ENCODE results near the gene SCG3. TPM values are rescaled to one million over a fixed set of nuclear protein-coding genes. Genes with fewer than 3 reads are reported as not detected.

The SCG3 gene
- total and polyA plus RNA-seq, 2 of the 13 experiments (the other 11 are each of a cell fraction or from before 2014, with no cell fraction given) = not detected

DNA sequence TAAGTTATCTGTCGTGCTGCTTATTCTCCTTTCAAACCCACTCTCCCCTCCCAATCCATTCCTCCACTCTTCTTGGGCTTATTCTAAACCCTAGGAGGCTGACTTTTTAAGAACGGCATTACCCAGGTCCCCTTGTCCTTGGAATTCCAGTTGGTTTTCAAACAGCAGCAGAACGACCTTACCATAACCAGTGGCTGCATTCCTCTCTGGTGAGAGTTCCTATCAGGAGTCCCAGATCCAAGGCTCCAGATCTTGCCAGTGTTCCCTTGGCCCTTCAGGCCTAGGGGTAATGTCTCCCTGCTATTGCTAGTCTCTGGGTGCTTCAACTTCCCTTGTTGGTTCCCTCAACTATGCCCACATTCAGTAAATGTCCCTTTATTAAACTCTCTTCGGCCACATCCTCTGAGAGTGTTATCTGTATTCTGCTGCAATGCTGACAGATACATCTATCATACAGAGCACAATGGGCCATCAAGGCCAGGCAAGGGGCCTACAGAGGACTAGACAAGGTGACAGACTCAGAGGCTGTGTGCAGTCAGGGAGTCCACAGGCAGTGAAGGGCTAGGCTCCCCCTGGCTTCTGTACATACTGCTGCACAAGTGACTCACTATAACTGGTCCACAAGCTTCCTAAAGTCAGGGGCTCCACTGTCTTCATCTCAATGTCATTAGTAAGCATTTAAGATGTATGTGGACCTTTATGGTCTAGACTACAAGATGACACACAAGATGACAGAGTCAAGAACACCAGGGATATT, 46.0 kb downstream of the SCG3 start:
- Histone ChIP-seq H3K36me3 (replicated peaks in 1 of 2; ENCODE audit: control insufficient read depth in 1 of 2, insufficient read depth in 2 of 2, low read length in 2 of 2) (no peaks in the 10 kb centered on the region), H2AFZ (ENCODE audit: low read length) (no peak overlapping the region), H4K20me1 (ENCODE audit: insufficient read depth, low read length) (no peaks in the 10 kb centered on the region), H3K4me3 (replicated peaks in 1 of 3; ENCODE audit: insufficient read depth in 1 of 3, low read depth in 2 of 3, low read length in 3 of 3) (no peak overlapping the region), H3K9me3 (ENCODE audit: low read length) (no peaks in the 10 kb centered on the region), H3K79me2 (ENCODE audit: insufficient read depth, low read length) (no peaks in the 10 kb centered on the region), H3K27me3 (ENCODE audit: control insufficient read depth in 1 of 2, insufficient read depth in 2 of 2, low read length in 2 of 2) (peaks cover 0 to 3% of the 10 kb centered on the region in 2 experiments; a peak in 1 of 5 replicates), H3K9ac (ENCODE audit: insufficient read depth, low read depth, low read length) (no peak overlapping the region), H3K4me2 (ENCODE audit: low read depth, low read length) (no peak overlapping the region), H3K27ac (ENCODE audit: extremely low read length, insufficient read depth, low read length) (no peak overlapping the region), H3K4me1 (ENCODE audit: insufficient read depth, low read length) (no peaks in the 10 kb centered on the region)
- WGBS (ENCODE audit: low lambda C conversion rate) = 30% methylated on average over 4 of the region's 4 CpGs
- peak; percentile 11 for DNase-seq (ENCODE audit: low spot score)
- BruUV-seq (replicated peaks) = no TSS peak
- ChIA-PET CTCF (ENCODE audit: low intra/inter-chr PET ratio, low total read pairs) (no interaction called here), POLR2A (no interaction called here)
- in situ Hi-C loops (cut with HindIII; ENCODE audit: extremely low pct_ligation_motif_present, low pct_unique_long_range_greater_than_20kb) (no loop called here), intact Hi-C loops (cut with micrococcal nuclease; ENCODE audit: unreplicated experiment) (no loop called here)
- TF ChIP-seq HDAC1 (CRISPR knock-in tag; IDR thresholded peaks at IDR 0.05) (no peak), SETDB1 (CRISPR knock-in tag; IDR thresholded peaks at IDR 0.05; ENCODE audit: borderline replicate concordance) (no peak), ZNF713 (CRISPR knock-in tag; IDR thresholded peaks at IDR 0.05) (no peak), PATZ1 (CRISPR knock-in tag; IDR thresholded peaks at IDR 0.05) (no peak), AHDC1 (CRISPR knock-in tag; IDR thresholded peaks at IDR 0.05; ENCODE audit: borderline replicate concordance) (no peak)
- TF ChIP-seq, protein P1, sequence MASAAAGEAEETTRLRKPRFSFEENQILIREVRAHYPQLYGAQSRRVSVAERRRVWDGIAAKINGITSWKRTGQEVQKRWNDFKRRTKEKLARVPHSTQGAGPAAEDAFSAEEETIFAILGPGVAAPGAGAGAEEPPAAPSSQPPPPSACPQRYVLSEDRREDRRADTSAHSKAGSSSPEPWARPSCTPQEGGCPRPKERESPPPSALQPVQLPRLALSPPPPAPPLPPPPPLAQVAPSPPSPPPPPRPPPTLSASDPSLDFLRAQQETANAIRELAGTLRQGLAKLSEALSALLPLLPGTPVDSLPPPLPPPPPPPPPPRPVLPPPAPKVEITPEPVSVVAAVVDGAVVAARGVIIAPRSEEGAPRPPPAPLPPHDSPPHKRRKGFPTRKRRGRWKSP (CRISPR knock-in tag; IDR thresholded peaks at IDR 0.05) = no peak
- TF ChIP-seq, protein P2, sequence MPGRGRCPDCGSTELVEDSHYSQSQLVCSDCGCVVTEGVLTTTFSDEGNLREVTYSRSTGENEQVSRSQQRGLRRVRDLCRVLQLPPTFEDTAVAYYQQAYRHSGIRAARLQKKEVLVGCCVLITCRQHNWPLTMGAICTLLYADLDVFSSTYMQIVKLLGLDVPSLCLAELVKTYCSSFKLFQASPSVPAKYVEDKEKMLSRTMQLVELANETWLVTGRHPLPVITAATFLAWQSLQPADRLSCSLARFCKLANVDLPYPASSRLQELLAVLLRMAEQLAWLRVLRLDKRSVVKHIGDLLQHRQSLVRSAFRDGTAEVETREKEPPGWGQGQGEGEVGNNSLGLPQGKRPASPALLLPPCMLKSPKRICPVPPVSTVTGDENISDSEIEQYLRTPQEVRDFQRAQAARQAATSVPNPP (CRISPR knock-in tag; IDR thresholded peaks at IDR 0.05) = no peak
- TF ChIP-seq, protein P3, sequence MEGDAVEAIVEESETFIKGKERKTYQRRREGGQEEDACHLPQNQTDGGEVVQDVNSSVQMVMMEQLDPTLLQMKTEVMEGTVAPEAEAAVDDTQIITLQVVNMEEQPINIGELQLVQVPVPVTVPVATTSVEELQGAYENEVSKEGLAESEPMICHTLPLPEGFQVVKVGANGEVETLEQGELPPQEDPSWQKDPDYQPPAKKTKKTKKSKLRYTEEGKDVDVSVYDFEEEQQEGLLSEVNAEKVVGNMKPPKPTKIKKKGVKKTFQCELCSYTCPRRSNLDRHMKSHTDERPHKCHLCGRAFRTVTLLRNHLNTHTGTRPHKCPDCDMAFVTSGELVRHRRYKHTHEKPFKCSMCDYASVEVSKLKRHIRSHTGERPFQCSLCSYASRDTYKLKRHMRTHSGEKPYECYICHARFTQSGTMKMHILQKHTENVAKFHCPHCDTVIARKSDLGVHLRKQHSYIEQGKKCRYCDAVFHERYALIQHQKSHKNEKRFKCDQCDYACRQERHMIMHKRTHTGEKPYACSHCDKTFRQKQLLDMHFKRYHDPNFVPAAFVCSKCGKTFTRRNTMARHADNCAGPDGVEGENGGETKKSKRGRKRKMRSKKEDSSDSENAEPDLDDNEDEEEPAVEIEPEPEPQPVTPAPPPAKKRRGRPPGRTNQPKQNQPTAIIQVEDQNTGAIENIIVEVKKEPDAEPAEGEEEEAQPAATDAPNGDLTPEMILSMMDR (CRISPR knock-in tag; IDR thresholded peaks at IDR 0.05) = peak; percentile 38
- peak; percentile 93 for ATAC-seq
- FAIRE-seq = no peak
